NB4 (cell line): ENCODE results near the gene COL23A1.
"Not testable (repeated sequence)": the region's sequence is repeated elsewhere in the genome, so short reads cannot be mapped to it uniquely, and the experiment has no call there.

Experiments
- DNase-seq: peaks from one replicate; pipeline ENCODE4 v3.0.0; 2010; ENCODE audit warnings: low read depth
- H3K4me3 ChIP-seq: one replicate; pipeline ENCODE4 v1.5.1; 2011; ENCODE audit warnings: mild to moderate bottlenecking, low read depth, low read length, moderate library complexity
- MAX ChIP-seq: IDR thresholded peaks from 2 replicates; pipeline ENCODE4 v1.6.1; 2011; ENCODE audit warnings: low read depth, low read length
- MYC ChIP-seq: IDR thresholded peaks from 2 replicates; pipeline ENCODE4 v1.6.1; 2011; ENCODE audit warnings: low read depth, low read length
- POLR2A ChIP-seq: IDR thresholded peaks from 2 replicates; pipeline ENCODE4 v1.6.1; 2011; ENCODE audit warnings: mild to moderate bottlenecking; ENCODE audit not compliant: insufficient read length; ENCODE audit errors: extremely low read depth
- TF ChIP-seq, protein P1 (sequence below): IDR thresholded peaks from one replicate; pipeline ENCODE4 v1.5.1; 2012; ENCODE audit warnings: low read depth, low read length

COL23A1 gene

DNA sequence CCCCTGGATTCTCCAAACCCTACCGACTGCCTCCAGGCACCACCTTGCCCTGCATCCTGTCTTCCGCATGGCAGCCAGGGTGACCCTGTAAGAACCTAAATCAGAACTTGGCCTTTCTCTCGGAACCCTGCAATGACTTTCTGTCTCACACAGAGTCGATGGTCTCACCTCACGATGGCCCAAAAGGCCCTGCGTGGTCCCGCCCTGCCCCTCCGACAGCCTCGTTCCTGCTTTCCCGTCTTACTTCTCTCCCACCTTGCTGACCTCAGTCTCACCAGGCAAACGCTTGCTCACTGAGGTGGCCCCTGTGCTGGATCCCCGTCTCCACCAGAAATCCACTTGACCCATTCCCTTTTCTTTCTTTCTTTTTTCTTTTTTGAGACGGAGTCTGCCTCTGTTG is 214.8 kb downstream of the COL23A1 start:
- H3K4me3 ChIP-seq: no peak overlapping the region
- TF ChIP-seq MYC (no peak), POLR2A (no peak), MAX (no peak)
- TF ChIP-seq, protein P1, sequence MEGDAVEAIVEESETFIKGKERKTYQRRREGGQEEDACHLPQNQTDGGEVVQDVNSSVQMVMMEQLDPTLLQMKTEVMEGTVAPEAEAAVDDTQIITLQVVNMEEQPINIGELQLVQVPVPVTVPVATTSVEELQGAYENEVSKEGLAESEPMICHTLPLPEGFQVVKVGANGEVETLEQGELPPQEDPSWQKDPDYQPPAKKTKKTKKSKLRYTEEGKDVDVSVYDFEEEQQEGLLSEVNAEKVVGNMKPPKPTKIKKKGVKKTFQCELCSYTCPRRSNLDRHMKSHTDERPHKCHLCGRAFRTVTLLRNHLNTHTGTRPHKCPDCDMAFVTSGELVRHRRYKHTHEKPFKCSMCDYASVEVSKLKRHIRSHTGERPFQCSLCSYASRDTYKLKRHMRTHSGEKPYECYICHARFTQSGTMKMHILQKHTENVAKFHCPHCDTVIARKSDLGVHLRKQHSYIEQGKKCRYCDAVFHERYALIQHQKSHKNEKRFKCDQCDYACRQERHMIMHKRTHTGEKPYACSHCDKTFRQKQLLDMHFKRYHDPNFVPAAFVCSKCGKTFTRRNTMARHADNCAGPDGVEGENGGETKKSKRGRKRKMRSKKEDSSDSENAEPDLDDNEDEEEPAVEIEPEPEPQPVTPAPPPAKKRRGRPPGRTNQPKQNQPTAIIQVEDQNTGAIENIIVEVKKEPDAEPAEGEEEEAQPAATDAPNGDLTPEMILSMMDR: no peak
- DNase-seq: no peak

GRCh38 chr5:178373711-178374110 is 216.5 kb downstream of the COL23A1 start:
- no peak for TF ChIP-seq MYC
- TF ChIP-seq, protein P1: no peak
- no peak for TF ChIP-seq POLR2A
- no peak for TF ChIP-seq MAX
- DNase-seq: no peak
- no peak overlapping the region for H3K4me3 ChIP-seq

DNA sequence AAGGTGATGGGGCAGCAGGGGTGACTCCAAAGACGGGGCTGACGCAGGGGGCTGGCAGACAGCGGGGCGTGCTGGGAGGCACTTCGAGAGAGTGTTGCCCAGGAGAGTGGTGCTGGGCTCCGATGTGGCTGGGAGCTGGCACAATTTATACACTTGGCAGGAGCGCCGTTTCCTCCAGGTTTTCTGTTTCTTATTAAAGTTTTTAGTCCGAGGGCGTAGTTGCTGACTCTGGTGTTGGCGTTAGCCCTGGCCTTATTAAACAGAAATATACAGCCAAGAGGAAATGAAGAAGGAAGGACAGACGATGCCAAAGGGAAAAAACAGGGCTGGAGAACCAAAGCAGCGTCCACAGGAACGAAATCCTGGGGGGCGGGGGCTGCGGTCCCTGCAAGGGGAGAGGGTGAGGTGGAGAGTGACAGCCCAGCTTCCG is 218.0 kb downstream of the COL23A1 start:
- DNase-seq: no peak
- TF ChIP-seq MAX: no peak
- no peak overlapping the region for H3K4me3 ChIP-seq

GRCh38 chr5:178371362-178372111 is 218.7 kb downstream of the COL23A1 start:
- TF ChIP-seq MAX (no peak), POLR2A (no peak), MYC (no peak)
- TF ChIP-seq, protein P1: no peak
- no peak for DNase-seq
- no peak overlapping the region for H3K4me3 ChIP-seq

GRCh38 chr5:178370102-178370501 is 220.1 kb downstream of the COL23A1 start:
- H3K4me3 ChIP-seq: no peak overlapping the region
- TF ChIP-seq MYC: no peak
- TF ChIP-seq MAX: no peak
- no peak for TF ChIP-seq POLR2A
- TF ChIP-seq, protein P1: no peak
- no peak for DNase-seq

GRCh38 chr5:178369469-178369868 is 220.7 kb downstream of the COL23A1 start:
- not testable (repeated sequence) for H3K4me3 ChIP-seq, DNase-seq
